ENCODE results near the gene CLBA1.

DNA sequence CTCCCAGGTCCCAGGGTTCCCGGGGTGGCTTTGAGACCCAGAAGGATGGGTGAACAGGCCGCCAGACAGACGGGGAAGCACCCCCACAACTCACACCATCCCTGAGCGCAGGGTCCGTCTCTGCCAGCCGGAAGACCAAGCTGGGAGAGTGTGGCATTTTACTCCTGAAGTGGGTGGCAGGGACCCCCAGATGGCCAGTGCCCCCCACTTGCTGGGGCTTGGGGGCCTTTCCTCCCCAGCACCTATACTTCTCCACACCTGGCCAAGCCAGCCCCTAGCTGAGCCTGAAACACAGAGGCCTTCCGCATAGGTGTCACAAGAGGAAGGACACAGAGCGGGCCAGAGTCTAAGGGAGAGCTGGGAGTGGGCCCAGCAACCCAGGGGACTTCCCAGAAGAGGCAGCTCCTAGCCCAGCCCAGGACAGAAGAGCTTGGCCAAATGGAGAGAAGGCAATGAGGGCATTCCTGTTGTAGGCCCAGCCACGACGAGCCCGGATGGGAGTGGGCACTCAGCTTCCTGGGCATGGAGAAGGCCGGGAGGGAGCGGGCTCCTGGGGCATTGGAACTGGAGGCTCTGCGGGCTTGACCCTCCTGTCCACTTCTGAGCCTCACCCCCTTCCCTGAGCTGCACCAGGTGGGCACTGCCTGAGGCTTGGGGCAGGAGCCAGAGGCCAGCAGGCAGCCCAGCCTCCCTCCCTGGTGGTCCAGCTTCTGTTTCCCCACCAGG, 10.8 kb upstream of the CLBA1 start:
- TF ChIP-seq, protein P1, sequence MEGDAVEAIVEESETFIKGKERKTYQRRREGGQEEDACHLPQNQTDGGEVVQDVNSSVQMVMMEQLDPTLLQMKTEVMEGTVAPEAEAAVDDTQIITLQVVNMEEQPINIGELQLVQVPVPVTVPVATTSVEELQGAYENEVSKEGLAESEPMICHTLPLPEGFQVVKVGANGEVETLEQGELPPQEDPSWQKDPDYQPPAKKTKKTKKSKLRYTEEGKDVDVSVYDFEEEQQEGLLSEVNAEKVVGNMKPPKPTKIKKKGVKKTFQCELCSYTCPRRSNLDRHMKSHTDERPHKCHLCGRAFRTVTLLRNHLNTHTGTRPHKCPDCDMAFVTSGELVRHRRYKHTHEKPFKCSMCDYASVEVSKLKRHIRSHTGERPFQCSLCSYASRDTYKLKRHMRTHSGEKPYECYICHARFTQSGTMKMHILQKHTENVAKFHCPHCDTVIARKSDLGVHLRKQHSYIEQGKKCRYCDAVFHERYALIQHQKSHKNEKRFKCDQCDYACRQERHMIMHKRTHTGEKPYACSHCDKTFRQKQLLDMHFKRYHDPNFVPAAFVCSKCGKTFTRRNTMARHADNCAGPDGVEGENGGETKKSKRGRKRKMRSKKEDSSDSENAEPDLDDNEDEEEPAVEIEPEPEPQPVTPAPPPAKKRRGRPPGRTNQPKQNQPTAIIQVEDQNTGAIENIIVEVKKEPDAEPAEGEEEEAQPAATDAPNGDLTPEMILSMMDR (IDR thresholded peaks at IDR 0.05; ENCODE audit: low read depth, low read length, poor library complexity, severe bottlenecking), result no peak
- TF ChIP-seq EZH2phosphoT487 (IDR thresholded peaks at IDR 0.05; ENCODE audit: borderline replicate concordance, low read length), result no peak

Measured in DOHH2 (cell line).